ENCODE results near the gene PTPRG. TPM values are rescaled to one million over a fixed set of nuclear protein-coding genes. Genes with fewer than 3 reads are reported as not detected.

PTPRG gene
- total and polyA plus RNA-seq, 10 of the 15 experiments (the other 5 are each of a cell fraction or from before 2014, with no cell fraction given), result 0.29 to 20.7 (median 1.4) TPM

- DNase-seq (ENCODE audit: low read depth, low spot score) (no peak), FAIRE-seq (no peak)
These were observed 58.7 kb downstream of the PTPRG start for GRCh38 chr3:61620073-61620472.

GRCh38 chr3:61624300-61624699 is 62.9 kb downstream of the PTPRG start:
- FAIRE-seq (no peak), DNase-seq (ENCODE audit: low read depth, low spot score) (no peak), ATAC-seq (no peak)
- ChIA-PET RAD21 (ENCODE audit: unreplicated experiment) (no interaction called here), POLR2A (no interaction called here), CTCF (no interaction called here), SMC1A (ENCODE audit: uncharacterized antibody, unreplicated experiment) (no interaction called here)
- Histone ChIP-seq H3K9me3 (replicated peaks; ENCODE audit: control insufficient read depth, insufficient read depth, low read length) (no peaks in the 10 kb centered on the region), H4K20me1 (ENCODE audit: control insufficient read depth, insufficient read depth) (no peaks in the 10 kb centered on the region), H2AFZ (ENCODE audit: control insufficient read depth, low read depth, low read length) (no peak overlapping the region), H3K4me3 (no peak overlapping the region), H3K79me2 (ENCODE audit: control insufficient read depth, insufficient read depth, low read length) (no peaks in the 10 kb centered on the region), H3K27ac (ENCODE audit: control insufficient read depth, insufficient read depth) (no peak overlapping the region), H3K36me3 (ENCODE audit: control insufficient read depth in 2 of 2, insufficient read depth in 2 of 2, low read length in 1 of 2) (no peaks in the 10 kb centered on the region), H3K4me1 (ENCODE audit: control insufficient read depth, insufficient read depth, low read length) (no peaks in the 10 kb centered on the region), H3K27me3 (replicated peaks in 1 of 2; ENCODE audit: control insufficient read depth in 2 of 2, insufficient read depth in 2 of 2, low read length in 1 of 2) (peaks cover 0 to 1% of the 10 kb centered on the region in 2 experiments; a peak in 1 of 4 replicates), H3K4me2 (ENCODE audit: control insufficient read depth, insufficient read depth) (no peak overlapping the region), H3K9ac (ENCODE audit: control insufficient read depth, insufficient read depth, low read length) (no peak overlapping the region)
- TF ChIP-seq ZSCAN29 (IDR thresholded peaks at IDR 0.05) (no peak), HDAC6 (IDR thresholded peaks at IDR 0.05; ENCODE audit: unreplicated experiment) (no peak), RAD51 (IDR thresholded peaks at IDR 0.05) (no peak), HDGF (IDR thresholded peaks at IDR 0.05) (no peak), ZBED1 (IDR thresholded peaks at IDR 0.05; ENCODE audit: borderline replicate concordance) (no peak), E2F8 (IDR thresholded peaks at IDR 0.05; ENCODE audit: low read depth, partially characterized antibody) (no peak), SIN3A (IDR thresholded peaks at IDR 0.05; ENCODE audit: low read depth, low read length) (no peak), GATAD2B (conservative IDR thresholded peaks at IDR 0.05; ENCODE audit: low read depth) (no peak), ATF7 (IDR thresholded peaks at IDR 0.05; ENCODE audit: low read depth) (no peak), ZZZ3 (IDR thresholded peaks at IDR 0.05; ENCODE audit: control insufficient read depth, insufficient read length, low read depth) (no peak), EP300 (IDR thresholded peaks at IDR 0.05; ENCODE audit: borderline replicate concordance in 1 of 2, control insufficient read depth in 1 of 2, low read depth in 2 of 2, low read length in 2 of 2) (no peak)
- in situ Hi-C loops (cut with MboI), result no loop called here
- intact Hi-C loops (cut with micrococcal nuclease; ENCODE audit: unreplicated experiment), result no loop called here
- no TSS peak for BruUV-seq (replicated peaks)
- WGBS (ENCODE audit: insufficient coverage, insufficient replicate concordance, low lambda C conversion rate, missing lambda C conversion rate), result 0% methylated on average over 2 of the region's 2 CpGs

More at GRCh38 chr3:61620073-61620472, 58.7 kb downstream of the PTPRG start:
- no peak for TF ChIP-seq ZNF274 (IDR thresholded peaks at IDR 0.05; ENCODE audit: insufficient read depth, insufficient read length)
- TF ChIP-seq ZNF207 (IDR thresholded peaks at IDR 0.05; ENCODE audit: borderline replicate concordance), result no peak
- no peak for TF ChIP-seq EZH2 (IDR thresholded peaks at IDR 0.05; ENCODE audit: borderline replicate concordance, control insufficient read depth, low read depth, low read length)
- TF ChIP-seq SMAD1 (IDR thresholded peaks at IDR 0.05; ENCODE audit: low read depth, partially characterized antibody), result no peak
- ChIA-PET CTCF (interaction anchor here (1.2 kb wide), 1 partner anchor 90 kb away, joined by 3 read pairs; no protein-coding TSS in a partner anchor), SMC1A (ENCODE audit: uncharacterized antibody, unreplicated experiment) (interaction anchor here (0.7 to 1.7 kb wide), 7 partner anchors 8 to 508 kb away, joined by 3 to 5 read pairs (median 3); no protein-coding TSS in a partner anchor), RAD21 (ENCODE audit: unreplicated experiment) (no interaction called here), POLR2A (no interaction called here)
- Histone ChIP-seq H3K9ac (ENCODE audit: control insufficient read depth, insufficient read depth, low read length) (no peak overlapping the region), H3K4me2 (ENCODE audit: control insufficient read depth, insufficient read depth) (no peak overlapping the region), H3K36me3 (ENCODE audit: control insufficient read depth in 2 of 2, insufficient read depth in 2 of 2, low read length in 1 of 2) (no peaks in the 10 kb centered on the region), H3K79me2 (ENCODE audit: control insufficient read depth, insufficient read depth, low read length) (no peaks in the 10 kb centered on the region), H3K4me3 (no peak overlapping the region), H3K27ac (ENCODE audit: control insufficient read depth, insufficient read depth) (no peak overlapping the region), H2AFZ (ENCODE audit: control insufficient read depth, low read depth, low read length) (no peak overlapping the region), H4K20me1 (ENCODE audit: control insufficient read depth, insufficient read depth) (no peaks in the 10 kb centered on the region), H3K4me1 (ENCODE audit: control insufficient read depth, insufficient read depth, low read length) (no peaks in the 10 kb centered on the region), H3K27me3 (replicated peaks in 1 of 2; ENCODE audit: control insufficient read depth in 2 of 2, insufficient read depth in 2 of 2, low read length in 1 of 2) (peaks cover 0 to 3% of the 10 kb centered on the region in 2 experiments; a peak in 2 of 4 replicates), H3K9me3 (replicated peaks; ENCODE audit: control insufficient read depth, insufficient read depth, low read length) (no peaks in the 10 kb centered on the region)
- intact Hi-C loops (cut with micrococcal nuclease; ENCODE audit: unreplicated experiment) (no loop called here), in situ Hi-C loops (cut with MboI) (no loop called here)
- BruUV-seq (replicated peaks), result no TSS peak
- no peak for ATAC-seq
- WGBS (ENCODE audit: insufficient coverage, insufficient replicate concordance, low lambda C conversion rate, missing lambda C conversion rate), result 39% methylated on average over 5 of the region's 5 CpGs
